ENCODE results near the gene KRTAP11-1. TPM values are rescaled to one million over a fixed set of nuclear protein-coding genes. Genes with fewer than 3 reads are reported as not detected.

Gene KRTAP11-1
- total and polyA plus RNA-seq, 2 experiments from 2014 or later: not detected

- H3K4me1 ChIP-seq (ENCODE audit: insufficient read depth): no peaks in the 10 kb centered on the region
- no peak overlapping the region for H3K27ac ChIP-seq (ENCODE audit: low read depth)
- Mint-ChIP-seq H3K27ac (no peak overlapping the region), H3K36me3 (ENCODE audit: low read depth) (no peaks in the 10 kb centered on the region), H3K27me3 (ENCODE audit: insufficient read depth, low read depth, poor library complexity) (no peaks in the 10 kb centered on the region), H3K9me3 (no peaks in the 10 kb centered on the region), H3K4me1 (no peaks in the 10 kb centered on the region), H3K4me3 (no peak overlapping the region)
- no peaks in the 10 kb centered on the region for H3F3A ChIP-seq (replicated peaks; ENCODE audit: low read depth)
- peak; percentile 97 for ATAC-seq
- no peaks in the 10 kb centered on the region for H3K27me3 ChIP-seq (ENCODE audit: insufficient read depth)
- H3K36me3 ChIP-seq (ENCODE audit: insufficient read depth): no peaks in the 10 kb centered on the region
- H4K20me1 ChIP-seq (replicated peaks; ENCODE audit: insufficient read depth): no peaks in the 10 kb centered on the region
- no peak overlapping the region for H3K4me2 ChIP-seq
- H3K79me2 ChIP-seq (replicated peaks; ENCODE audit: insufficient read depth): no peaks in the 10 kb centered on the region
- peaks cover 7% of the 10 kb centered on the region; the same call in 1 of the 2 replicates for H3K9me2 ChIP-seq (ENCODE audit: insufficient read depth)
- DNase-seq (ENCODE audit: low spot score): peak; percentile 82
- no peak overlapping the region for H3K4me3 ChIP-seq
- TF ChIP-seq CTCF (conservative IDR thresholded peaks at IDR 0.05; ENCODE audit: low read depth in 2 of 2) (peak; percentile 73 to 74), POLR2AphosphoS5 (IDR thresholded peaks at IDR 0.05; ENCODE audit: low read depth) (no peak)
- H2AFZ ChIP-seq: no peak overlapping the region
These were observed 42.1 kb downstream of the KRTAP11-1 start for GRCh38 chr21:30839304-30839703.

- Mint-ChIP-seq H3K4me3 (no peak overlapping the region), H3K27me3 (ENCODE audit: insufficient read depth, low read depth, poor library complexity) (no peaks in the 10 kb centered on the region), H3K36me3 (ENCODE audit: low read depth) (no peaks in the 10 kb centered on the region), H3K27ac (no peak overlapping the region), H3K9me3 (no peaks in the 10 kb centered on the region), H3K4me1 (no peaks in the 10 kb centered on the region)
- Histone ChIP-seq H3F3A (replicated peaks; ENCODE audit: low read depth) (no peaks in the 10 kb centered on the region), H3K27ac (ENCODE audit: low read depth) (no peak overlapping the region), H4K20me1 (replicated peaks; ENCODE audit: insufficient read depth) (no peaks in the 10 kb centered on the region), H3K9me2 (ENCODE audit: insufficient read depth) (peaks cover 7% of the 10 kb centered on the region; the same call in 1 of the 2 replicates), H3K79me2 (replicated peaks; ENCODE audit: insufficient read depth) (no peaks in the 10 kb centered on the region), H3K4me3 (no peak overlapping the region), H2AFZ (no peak overlapping the region), H3K36me3 (ENCODE audit: insufficient read depth) (no peaks in the 10 kb centered on the region), H3K27me3 (ENCODE audit: insufficient read depth) (no peaks in the 10 kb centered on the region), H3K4me2 (no peak overlapping the region), H3K4me1 (ENCODE audit: insufficient read depth) (no peaks in the 10 kb centered on the region)
- DNase-seq (ENCODE audit: low spot score) (no peak), ATAC-seq (no peak)
- TF ChIP-seq ZNF331 (CRISPR knock-in tag; IDR thresholded peaks at IDR 0.05; ENCODE audit: low read depth) (no peak), EZH2 (IDR thresholded peaks at IDR 0.05; ENCODE audit: low read depth, unreplicated experiment) (no peak), JUNB (IDR thresholded peaks at IDR 0.05; ENCODE audit: unreplicated experiment) (no peak), ZNF462 (CRISPR knock-in tag; IDR thresholded peaks at IDR 0.05) (no peak), ZNF114 (CRISPR knock-in tag; IDR thresholded peaks at IDR 0.05) (no peak), NANOG (IDR thresholded peaks at IDR 0.05; ENCODE audit: borderline replicate concordance) (no peak), CREB1 (CRISPR knock-in tag; IDR thresholded peaks at IDR 0.05; ENCODE audit: low read depth) (no peak), REST (IDR thresholded peaks at IDR 0.05; ENCODE audit: unreplicated experiment) (no peak), POLR2AphosphoS5 (IDR thresholded peaks at IDR 0.05; ENCODE audit: low read depth) (no peak)
These were observed 42.8 kb downstream of the KRTAP11-1 start for GRCh38 chr21:30838536-30838935.
